ENCODE results near the gene NDUFA7.

NDUFA7 gene

DNA sequence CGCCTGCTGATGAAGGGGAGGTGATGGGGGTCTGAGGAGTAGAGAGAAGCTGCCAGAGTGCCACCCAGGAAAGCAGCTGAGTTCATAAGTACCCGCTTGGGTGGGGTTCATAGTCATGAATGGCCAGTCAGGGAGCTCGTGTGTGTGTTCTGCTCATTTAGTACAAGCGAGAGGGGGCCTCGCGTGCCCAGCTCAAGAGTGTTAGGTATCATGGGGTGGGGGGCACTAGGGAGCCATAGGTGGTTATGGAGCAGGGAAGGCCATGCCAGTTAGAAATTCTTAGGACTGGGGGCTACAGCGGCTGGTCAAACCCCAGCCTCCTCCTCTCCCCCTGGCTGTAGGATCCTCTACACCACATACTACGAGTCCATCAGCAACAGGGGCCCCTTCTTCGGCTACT lies 59.8 kb downstream of the NDUFA7 start:
- DNase-seq = no peak
